Lower lobe of right lung (tissue), 2 donors: Measurements from ENCODE around the gene VIPR2. TPM values are rescaled to one million over a fixed set of nuclear protein-coding genes. Genes with fewer than 3 reads are reported as not detected.
A peak's percentile ranks its signal among the peaks of the same experiment; 100 is the strongest.

Source experiments
- ATAC-seq, 2 donors: fragments of 200-7000 bp; cut with Tn5 transposase; one replicate each; pipeline ENCODE4 v1.9.1; 2020 to 2022; ENCODE audit warnings: mild to moderate bottlenecking in 2 of 2, moderate library complexity in 2 of 2
- DNase-seq: peaks from one replicate; pipeline ENCODE4 v3.0.0-alpha.2; 2020
- H3K27ac ChIP-seq: fragments of 200-600 bp; one replicate; pipeline ENCODE4 v1.8.0; 2022
- H3K27me3 ChIP-seq: fragments of 200-600 bp; one replicate; pipeline ENCODE4 v1.8.0; 2022; ENCODE audit warnings: low read depth
- H3K36me3 ChIP-seq: fragments of 200-600 bp; one replicate; pipeline ENCODE4 v1.8.0; 2022; ENCODE audit warnings: mild to moderate bottlenecking
- H3K4me1 ChIP-seq: fragments of 200-600 bp; one replicate; pipeline ENCODE4 v1.8.0; 2022
- H3K4me3 ChIP-seq: fragments of 200-600 bp; one replicate; pipeline ENCODE4 v1.8.0; 2022; ENCODE audit warnings: mild to moderate bottlenecking
- H3K9me3 ChIP-seq: fragments of 200-600 bp; one replicate; pipeline ENCODE4 v1.8.0; 2022
- CTCF ChIP-seq: fragments of 200-600 bp; IDR thresholded peaks from one replicate; pipeline ENCODE4 v1.8.0; 2022; ENCODE audit warnings: antibody characterized with exemption, mild to moderate bottlenecking
- intact Hi-C: fragments of 100-400 bp; cut with DNase I; formaldehyde crosslinking; loops from one replicate; pipeline ENCODE4 v1.11.0; 2022
- total RNA-seq: library from RNA; stranded (reverse); fragmentation: NEBNext Ultra II Directional; extraction: Animal tissue kit (Norgen Biotek cat#: 25700); gene quantifications from one replicate; pipeline ENCODE4 v1.2.1, GENCODE V29; 2021
- donor health status: DM: no; HTN: yes; CAD: no; lungs with severe emphysema.

The VIPR2 gene
- total RNA-seq, 1 donor from 2014 or later, result 0.80 TPM

DNA sequence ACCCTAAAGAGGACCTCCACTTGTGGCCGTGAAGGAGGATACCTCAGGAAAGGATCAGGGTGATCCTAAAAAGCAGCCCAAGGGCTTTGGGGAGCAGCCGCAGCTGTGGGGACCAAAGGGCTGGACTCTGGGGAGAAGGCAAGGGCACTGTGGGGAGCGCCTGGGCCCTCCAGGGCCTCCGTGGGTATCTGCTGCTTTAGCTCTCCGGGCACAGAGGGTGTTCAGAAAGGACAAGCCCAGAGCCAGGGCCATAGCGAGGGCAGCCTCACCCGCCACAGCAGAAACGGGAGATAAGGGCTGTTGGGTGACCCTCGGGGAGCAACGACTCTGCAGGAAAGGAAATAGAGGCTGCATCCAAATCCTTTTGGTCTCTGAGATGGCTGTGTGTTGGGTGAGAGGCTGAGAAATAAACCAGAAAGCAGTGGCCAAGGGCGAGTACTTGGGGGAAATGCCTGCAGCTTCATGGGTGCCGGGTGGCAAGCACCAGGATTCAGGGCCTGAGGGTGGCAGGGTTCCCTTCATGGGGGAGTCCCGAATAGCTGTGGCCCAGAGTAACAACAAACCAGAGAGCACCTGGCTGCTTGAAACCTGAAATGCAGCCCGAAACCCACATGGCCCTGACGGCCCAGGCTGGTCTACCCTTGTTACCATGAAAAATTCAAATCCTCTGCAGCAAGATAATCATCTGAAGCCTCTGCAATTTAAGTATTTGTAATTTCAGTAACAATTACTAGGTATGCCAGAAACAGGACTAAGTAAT is 95.2 kb downstream of the VIPR2 start:
- no peak for ATAC-seq
- H3K4me1 ChIP-seq, result no peaks in the 10 kb centered on the region
- no peaks in the 10 kb centered on the region for H3K9me3 ChIP-seq
- no peak for TF ChIP-seq CTCF
- no peaks in the 10 kb centered on the region for H3K27me3 ChIP-seq
- no peak overlapping the region for H3K27ac ChIP-seq
- no peak overlapping the region for H3K4me3 ChIP-seq
- H3K36me3 ChIP-seq, result no peaks in the 10 kb centered on the region
- peak; percentile 20 for DNase-seq
- intact Hi-C loops, result no loop called here

- H3K27me3 ChIP-seq, result no peaks in the 10 kb centered on the region
- ATAC-seq (no peak), DNase-seq (no peak)
- no peaks in the 10 kb centered on the region for H3K4me1 ChIP-seq
- H3K27ac ChIP-seq, result no peak overlapping the region
- no peak overlapping the region for H3K4me3 ChIP-seq
- no peak for TF ChIP-seq CTCF
- H3K36me3 ChIP-seq, result no peaks in the 10 kb centered on the region
- intact Hi-C loops, result no loop called here
- no peaks in the 10 kb centered on the region for H3K9me3 ChIP-seq
Measured at GRCh38 chr7:159048656-159049055, 96.0 kb downstream of the VIPR2 start.

GRCh38 chr7:159047536-159047935 is 97.1 kb downstream of the VIPR2 start:
- no peaks in the 10 kb centered on the region for H3K9me3 ChIP-seq
- no peak overlapping the region for H3K27ac ChIP-seq
- H3K4me3 ChIP-seq, result no peak overlapping the region
- no peak for ATAC-seq
- H3K4me1 ChIP-seq, result no peaks in the 10 kb centered on the region
- no peaks in the 10 kb centered on the region for H3K27me3 ChIP-seq
- TF ChIP-seq CTCF, result no peak
- no peak for DNase-seq
- H3K36me3 ChIP-seq, result no peaks in the 10 kb centered on the region
- intact Hi-C loops, result no loop called here

GRCh38 chr7:159046300-159046699 is 98.4 kb downstream of the VIPR2 start:
- no peak for TF ChIP-seq CTCF
- ATAC-seq (no peak), DNase-seq (no peak)
- intact Hi-C loops, result no loop called here
- Histone ChIP-seq H3K4me1 (no peaks in the 10 kb centered on the region), H3K27ac (no peak overlapping the region), H3K27me3 (no peaks in the 10 kb centered on the region), H3K4me3 (no peak overlapping the region), H3K36me3 (no peaks in the 10 kb centered on the region), H3K9me3 (no peaks in the 10 kb centered on the region)

- no peaks in the 10 kb centered on the region for H3K36me3 ChIP-seq
- no peak for TF ChIP-seq CTCF
- intact Hi-C loops, result no loop called here
- no peaks in the 10 kb centered on the region for H3K4me1 ChIP-seq
- no peaks in the 10 kb centered on the region for H3K27me3 ChIP-seq
- DNase-seq (no peak), ATAC-seq (no peak)
- no peaks in the 10 kb centered on the region for H3K9me3 ChIP-seq
- H3K4me3 ChIP-seq, result no peak overlapping the region
- H3K27ac ChIP-seq, result no peak overlapping the region
Measured at GRCh38 chr7:159045839-159046238, 98.8 kb downstream of the VIPR2 start.
